HG03095 (cell line): Measurements from ENCODE around the gene DNAH14.
"Not testable (repeated sequence)": the region's sequence is repeated elsewhere in the genome, so short reads cannot be mapped to it uniquely, and the experiment has no call there.

ENCODE experiments used
- ATAC-seq: cut with Tn5 transposase; IDR thresholded peaks from one replicate; pipeline ENCODE4 v1.9.1; 2021; ENCODE audit warnings: moderate library complexity; ENCODE audit not compliant: unreplicated experiment

The DNAH14 gene

GRCh38 chr1:225143001-225143400, 213.5 kb downstream of the DNAH14 start:
- no peak for ATAC-seq

GRCh38 chr1:225146478-225146877, 217.0 kb downstream of the DNAH14 start:
- no peak for ATAC-seq

- not testable (repeated sequence) for ATAC-seq
Measured at GRCh38 chr1:225147791-225148190, 218.3 kb downstream of the DNAH14 start.

- no peak for ATAC-seq
Measured at GRCh38 chr1:225152061-225152460, 222.6 kb downstream of the DNAH14 start.

GRCh38 chr1:225155555-225155954, 226.1 kb downstream of the DNAH14 start:
- ATAC-seq: no peak

GRCh38 chr1:225156254-225156653, 226.8 kb downstream of the DNAH14 start:
- ATAC-seq: no peak

GRCh38 chr1:225158291-225158690, 228.8 kb downstream of the DNAH14 start:
- ATAC-seq: no peak

GRCh38 chr1:225159793-225160192, 230.3 kb downstream of the DNAH14 start:
- ATAC-seq: no peak

- ATAC-seq: not testable (repeated sequence)
Measured at GRCh38 chr1:225177409-225177808, 247.9 kb downstream of the DNAH14 start.

- ATAC-seq: no peak
Measured at GRCh38 chr1:225179686-225180085, 250.2 kb downstream of the DNAH14 start.

GRCh38 chr1:225182716-225183115, 253.2 kb downstream of the DNAH14 start:
- ATAC-seq: no peak

GRCh38 chr1:225191199-225191753, 261.8 kb downstream of the DNAH14 start:
- no peak for ATAC-seq

GRCh38 chr1:225201447-225201846, 272.0 kb downstream of the DNAH14 start:
- ATAC-seq: no peak

- ATAC-seq: no peak
Measured at GRCh38 chr1:225207791-225208190, 278.3 kb downstream of the DNAH14 start.

- no peak for ATAC-seq
Measured at GRCh38 chr1:225209153-225209552, 279.7 kb downstream of the DNAH14 start.

GRCh38 chr1:225210180-225210579, 280.7 kb downstream of the DNAH14 start:
- ATAC-seq: not testable (repeated sequence)

GRCh38 chr1:225211694-225212442, 282.4 kb downstream of the DNAH14 start:
- not testable (repeated sequence) for ATAC-seq

GRCh38 chr1:225224287-225224686, 294.8 kb downstream of the DNAH14 start:
- no peak for ATAC-seq

- ATAC-seq: no peak
Measured at GRCh38 chr1:225225681-225226080, 296.2 kb downstream of the DNAH14 start.

GRCh38 chr1:225228871-225229303, 299.4 kb downstream of the DNAH14 start:
- ATAC-seq: no peak

- not testable (repeated sequence) for ATAC-seq
Measured at GRCh38 chr1:225229429-225229828, 300.0 kb downstream of the DNAH14 start.

GRCh38 chr1:225230483-225230882, 301.0 kb downstream of the DNAH14 start:
- no peak for ATAC-seq

- not testable (repeated sequence) for ATAC-seq
Measured at GRCh38 chr1:225232930-225233329, 303.5 kb downstream of the DNAH14 start.
